ENCODE data around the gene UGT2A1.

- TF ChIP-seq CTCF (IDR thresholded peaks at IDR 0.05) (no peak), POLR2A (IDR thresholded peaks at IDR 0.05) (no peak)
Measured at GRCh38 chr4:69600013-69600412, 53.0 kb downstream of the UGT2A1 start.
